Activated CD4-positive, alpha-beta T cell treated with anti-CD3 and anti-CD28 coated beads, Interleukin-2, amount 10 ng/mL, durations not matched to agents 7 days and 5 days (primary cell): Measurements from ENCODE around the gene CHIA. TPM values are rescaled to one million over a fixed set of nuclear protein-coding genes. Genes with fewer than 3 reads are reported as not detected.
A peak's percentile ranks its signal among the peaks of the same experiment; 100 is the strongest.

Source experiments
- CTCF ChIA-PET: fragments of 350-600 bp; sonication (Branson Sonifier 250); formaldehyde crosslinking; loops from one replicate; lab custom pipeline; 2021; ENCODE audit warnings: antibody characterized with exemption; lab: Charles Lee
- POLR2A ChIA-PET: fragments of 350-600 bp; sonication (Branson Sonifier 250); formaldehyde crosslinking; loops from one replicate; lab custom pipeline; 2021; ENCODE audit warnings: antibody characterized with exemption; lab: Charles Lee
- DNase-seq: peaks from one replicate; pipeline ENCODE4 v3.0.0-alpha.2; 2020
- H3K27ac Mint-ChIP-seq: one replicate; pipeline ENCODE4 v1.8.0; 2021; ENCODE audit warnings: mild to moderate bottlenecking, moderate library complexity, mixed read lengths
- H3K27me3 Mint-ChIP-seq: one replicate; pipeline ENCODE4 v1.8.0; 2021; ENCODE audit warnings: mixed read lengths
- H3K36me3 Mint-ChIP-seq: one replicate; pipeline ENCODE4 v1.8.0; 2021; ENCODE audit warnings: low read depth, mixed read lengths
- H3K4me1 Mint-ChIP-seq: one replicate; pipeline ENCODE4 v1.8.0; 2021; ENCODE audit warnings: mixed read lengths
- H3K4me3 Mint-ChIP-seq: one replicate; pipeline ENCODE4 v1.8.0; 2021; ENCODE audit warnings: mild to moderate bottlenecking, moderate library complexity, mixed read lengths
- H3K9me3 Mint-ChIP-seq: one replicate; pipeline ENCODE4 v1.8.0; 2021; ENCODE audit warnings: mixed read lengths
- total RNA-seq, 2 experiments: library from RNA; stranded (reverse); gene quantifications; one replicate each; pipeline ENCODE4 v1.2.3, GENCODE V29; 2021

Gene CHIA
- total RNA-seq, 2 experiments from 2014 or later = not detected

- ChIA-PET CTCF (interaction anchor here (0.6 to 2.8 kb wide), 3 partner anchors 11 to 995 kb away, joined by 3 to 10 read pairs (median 4); no protein-coding TSS in a partner anchor), POLR2A (no interaction called here)
- no peak overlapping the region for H3K27ac Mint-ChIP-seq
- H3K36me3 Mint-ChIP-seq = peaks cover 2% of the 10 kb centered on the region
- H3K27me3 Mint-ChIP-seq = peaks cover 35% of the 10 kb centered on the region
- peaks cover 5% of the 10 kb centered on the region for H3K9me3 Mint-ChIP-seq
- peaks cover 17% of the 10 kb centered on the region for H3K4me1 Mint-ChIP-seq
- DNase-seq = no peak
- no peak overlapping the region for H3K4me3 Mint-ChIP-seq
Observed at GRCh38 chr1:111270771-111271463, 19.7 kb upstream of the CHIA start.

- Mint-ChIP-seq H3K27me3 (peaks cover 33% of the 10 kb centered on the region), H3K4me3 (no peak overlapping the region), H3K27ac (no peak overlapping the region), H3K36me3 (peaks cover 2% of the 10 kb centered on the region), H3K4me1 (peaks cover 17% of the 10 kb centered on the region), H3K9me3 (peaks cover under 1% of the 10 kb centered on the region)
- ChIA-PET POLR2A (no interaction called here), CTCF (interaction anchor here (0.6 to 2.8 kb wide), 4 partner anchors 10 to 995 kb away, joined by 3 to 10 read pairs (median 4); no protein-coding TSS in a partner anchor)
- no peak for DNase-seq
Observed at GRCh38 chr1:111271464-111271801, 19.2 kb upstream of the CHIA start.

GRCh38 chr1:111272081-111272480, 18.6 kb upstream of the CHIA start:
- H3K4me3 Mint-ChIP-seq = no peak overlapping the region
- peaks cover 2% of the 10 kb centered on the region for H3K36me3 Mint-ChIP-seq
- ChIA-PET POLR2A (no interaction called here), CTCF (interaction anchor here (0.8 to 2.8 kb wide), 2 partner anchors 13 to 16 kb away, joined by 3 to 10 read pairs; no protein-coding TSS in a partner anchor)
- peaks cover 32% of the 10 kb centered on the region for H3K27me3 Mint-ChIP-seq
- no peak for DNase-seq
- H3K27ac Mint-ChIP-seq = no peak overlapping the region
- H3K9me3 Mint-ChIP-seq = no peaks in the 10 kb centered on the region
- H3K4me1 Mint-ChIP-seq = peaks cover 17% of the 10 kb centered on the region

GRCh38 chr1:111274653-111275052, 16.0 kb upstream of the CHIA start:
- Mint-ChIP-seq H3K27me3 (peaks cover 28% of the 10 kb centered on the region), H3K27ac (no peak overlapping the region), H3K4me1 (peaks cover 17% of the 10 kb centered on the region), H3K4me3 (no peak overlapping the region), H3K36me3 (peaks cover 2% of the 10 kb centered on the region), H3K9me3 (peaks cover 2% of the 10 kb centered on the region)
- DNase-seq = peak; percentile 11
- CTCF ChIA-PET = interaction anchor here (1.0 kb wide), 2 partner anchors 21 to 59 kb away, joined by 3 read pairs; no protein-coding TSS in a partner anchor
- POLR2A ChIA-PET = interaction anchor here (0.6 kb wide), 1 partner anchor 926 kb away, joined by 3 read pairs; no protein-coding TSS in a partner anchor

- Mint-ChIP-seq H3K4me1 (peaks cover 17% of the 10 kb centered on the region), H3K4me3 (no peak overlapping the region), H3K27ac (peak overlapping the region; percentile 52), H3K27me3 (peaks cover 25% of the 10 kb centered on the region), H3K36me3 (peaks cover 2% of the 10 kb centered on the region), H3K9me3 (peaks cover 2% of the 10 kb centered on the region)
- CTCF ChIA-PET = interaction anchor here (1.0 kb wide), 1 partner anchor 59 kb away, joined by 3 read pairs; no protein-coding TSS in a partner anchor
- POLR2A ChIA-PET = interaction anchor here (0.6 kb wide), 1 partner anchor 926 kb away, joined by 3 read pairs; no protein-coding TSS in a partner anchor
- peak; percentile 9 for DNase-seq
Observed at GRCh38 chr1:111275079-111275478, 15.6 kb upstream of the CHIA start.

GRCh38 chr1:111275780-111276433, 14.7 kb upstream of the CHIA start:
- H3K4me3 Mint-ChIP-seq = no peak overlapping the region
- peaks cover 17% of the 10 kb centered on the region for H3K4me1 Mint-ChIP-seq
- H3K36me3 Mint-ChIP-seq = peaks cover 2% of the 10 kb centered on the region
- peaks cover 2% of the 10 kb centered on the region for H3K9me3 Mint-ChIP-seq
- H3K27ac Mint-ChIP-seq = no peak overlapping the region
- POLR2A ChIA-PET = no interaction called here
- no peak for DNase-seq
- H3K27me3 Mint-ChIP-seq = peaks cover 16% of the 10 kb centered on the region
- CTCF ChIA-PET = no interaction called here

DNA sequence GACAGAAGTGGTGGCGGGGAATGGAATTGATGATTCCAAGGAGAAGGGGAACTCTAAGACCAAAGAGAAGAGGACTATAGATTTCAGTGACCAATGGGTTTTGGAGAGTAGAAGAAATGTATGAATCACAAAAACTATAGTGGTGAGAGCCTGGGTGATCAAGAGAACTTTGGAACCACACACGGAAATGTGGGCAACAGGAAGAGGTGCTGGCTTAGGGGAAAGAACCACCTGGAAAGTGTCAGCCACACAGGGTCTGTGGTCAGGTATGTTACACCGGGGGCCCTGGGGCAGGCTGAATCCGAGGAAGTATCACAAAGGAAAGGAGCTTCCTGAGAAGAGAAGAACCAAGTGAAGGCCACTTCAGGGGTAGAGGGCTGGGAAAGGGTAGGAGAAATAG, 11.5 kb upstream of the CHIA start:
- POLR2A ChIA-PET = no interaction called here
- H3K36me3 Mint-ChIP-seq = no peaks in the 10 kb centered on the region
- CTCF ChIA-PET = no interaction called here
- DNase-seq = no peak
- peaks cover 11% of the 10 kb centered on the region for H3K4me1 Mint-ChIP-seq
- peaks cover 2% of the 10 kb centered on the region for H3K9me3 Mint-ChIP-seq
- H3K27me3 Mint-ChIP-seq = no peaks in the 10 kb centered on the region
- H3K27ac Mint-ChIP-seq = no peak overlapping the region
- H3K4me3 Mint-ChIP-seq = no peak overlapping the region

GRCh38 chr1:111280267-111280666, 10.4 kb upstream of the CHIA start:
- CTCF ChIA-PET = interaction anchor here (1.6 to 2.0 kb wide), 2 partner anchors 10 to 13 kb away, joined by 3 to 10 read pairs; partner anchors contain the start of gene CHIA
- POLR2A ChIA-PET = no interaction called here

GRCh38 chr1:111281411-111281810, 9.2 kb upstream of the CHIA start:
- no peak overlapping the region for H3K4me3 Mint-ChIP-seq
- H3K27ac Mint-ChIP-seq = no peak overlapping the region
- H3K36me3 Mint-ChIP-seq = no peaks in the 10 kb centered on the region
- ChIA-PET CTCF (interaction anchor here (1.0 to 2.0 kb wide), 5 partner anchors 9 to 119 kb away, joined by 3 to 10 read pairs (median 4); partner anchors contain the start of gene CHIA), POLR2A (no interaction called here)
- peaks cover 2% of the 10 kb centered on the region for H3K9me3 Mint-ChIP-seq
- no peaks in the 10 kb centered on the region for H3K4me1 Mint-ChIP-seq
- no peaks in the 10 kb centered on the region for H3K27me3 Mint-ChIP-seq
- no peak for DNase-seq

More at GRCh38 chr1:111280267-111280666, 10.4 kb upstream of the CHIA start:
- Mint-ChIP-seq H3K36me3 (no peaks in the 10 kb centered on the region), H3K4me1 (peaks cover 4% of the 10 kb centered on the region), H3K4me3 (no peak overlapping the region), H3K9me3 (peaks cover 2% of the 10 kb centered on the region), H3K27ac (no peak overlapping the region), H3K27me3 (no peaks in the 10 kb centered on the region)
- no peak for DNase-seq

DNA sequence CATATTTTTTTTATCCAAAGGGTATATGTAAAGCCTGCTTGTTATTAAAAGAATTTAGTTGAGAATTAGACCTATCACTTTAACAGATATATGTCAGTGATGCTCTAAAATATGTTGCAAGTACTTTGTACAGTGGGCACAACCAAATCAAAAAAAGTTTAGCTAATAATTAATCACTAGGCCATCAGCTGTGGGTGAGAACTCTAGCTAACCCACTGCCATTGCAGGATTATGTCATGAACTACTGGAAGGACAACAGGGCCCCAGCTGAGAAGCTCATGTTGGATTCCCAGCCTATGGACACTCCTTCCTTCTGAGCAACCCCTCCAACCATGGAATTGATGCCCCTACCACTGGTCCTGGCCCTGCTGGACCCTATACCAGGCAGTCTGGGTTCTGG, 6.8 kb upstream of the CHIA start:
- no peak for DNase-seq
- no peaks in the 10 kb centered on the region for H3K27me3 Mint-ChIP-seq
- ChIA-PET POLR2A (no interaction called here), CTCF (interaction anchor here (0.9 to 1.5 kb wide), 2 partner anchors 23 to 34 kb away, joined by 3 to 4 read pairs; no protein-coding TSS in a partner anchor)
- no peak overlapping the region for H3K4me3 Mint-ChIP-seq
- H3K9me3 Mint-ChIP-seq = peaks cover under 1% of the 10 kb centered on the region
- H3K27ac Mint-ChIP-seq = no peak overlapping the region
- no peaks in the 10 kb centered on the region for H3K4me1 Mint-ChIP-seq
- H3K36me3 Mint-ChIP-seq = no peaks in the 10 kb centered on the region

DNA sequence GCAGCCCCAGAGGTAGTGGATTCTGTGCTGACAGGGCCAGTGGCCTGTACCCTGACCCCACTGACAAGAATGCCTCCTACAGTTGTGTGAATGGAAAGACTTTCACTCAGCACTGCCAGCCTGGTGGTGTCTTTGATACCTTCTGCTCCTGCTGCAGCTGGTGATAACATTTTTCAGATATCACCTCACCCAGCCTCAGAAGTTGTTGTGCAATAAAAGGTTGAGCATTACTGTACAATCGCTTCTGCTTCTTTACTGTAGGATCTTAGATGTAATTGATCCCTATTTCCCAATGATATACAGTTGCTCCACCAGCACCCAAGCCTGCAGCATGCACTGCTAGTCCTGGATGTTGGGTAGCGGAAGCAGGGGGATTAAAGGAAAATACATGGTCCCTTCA, 4.8 kb upstream of the CHIA start:
- CTCF ChIA-PET = interaction anchor here (1.2 kb wide), 1 partner anchor 18 kb away, joined by 3 read pairs; no protein-coding TSS in a partner anchor

GRCh38 chr1:111286912-111287311, 3.7 kb upstream of the CHIA start:
- no peak overlapping the region for H3K27ac Mint-ChIP-seq
- no peaks in the 10 kb centered on the region for H3K36me3 Mint-ChIP-seq
- CTCF ChIA-PET = interaction anchor here (0.6 kb wide), 1 partner anchor 263 kb away, joined by 6 read pairs; no protein-coding TSS in a partner anchor
- no peak for DNase-seq
- no peaks in the 10 kb centered on the region for H3K27me3 Mint-ChIP-seq
- H3K9me3 Mint-ChIP-seq = no peaks in the 10 kb centered on the region
- H3K4me1 Mint-ChIP-seq = no peaks in the 10 kb centered on the region
- POLR2A ChIA-PET = no interaction called here
- no peak overlapping the region for H3K4me3 Mint-ChIP-seq

More for the DNA sequence above, 4.8 kb upstream of the CHIA start:
- no peak overlapping the region for H3K4me3 Mint-ChIP-seq
- H3K36me3 Mint-ChIP-seq = no peaks in the 10 kb centered on the region
- no peaks in the 10 kb centered on the region for H3K27me3 Mint-ChIP-seq
- POLR2A ChIA-PET = no interaction called here
- DNase-seq = no peak
- H3K27ac Mint-ChIP-seq = no peak overlapping the region
- no peaks in the 10 kb centered on the region for H3K4me1 Mint-ChIP-seq
- no peaks in the 10 kb centered on the region for H3K9me3 Mint-ChIP-seq
